Glomerular endothelial cell (primary cell): Measurements from ENCODE around the gene DCAF5. TPM values are rescaled to one million over a fixed set of nuclear protein-coding genes. Genes with fewer than 3 reads are reported as not detected.

ENCODE experiments used
- DNase-seq: peaks from one replicate; pipeline ENCODE4 v3.0.0-alpha.2; 2011; ENCODE audit warnings: low read depth, low spot score; ENCODE audit errors: extremely low read depth
- total RNA-seq: library from RNA; depleted of rRNA; stranded (reverse); fragments of >200 nt; gene quantifications from 2 replicates; pipeline ENCODE4 v1.2.3, GENCODE V29; 2015

DCAF5 gene
- total RNA-seq, 1 donor from 2014 or later, result 37.4 TPM

- no peak for DNase-seq
These were observed 142.3 kb downstream of the DCAF5 start for GRCh38 chr14:69010648-69011047.

DNA sequence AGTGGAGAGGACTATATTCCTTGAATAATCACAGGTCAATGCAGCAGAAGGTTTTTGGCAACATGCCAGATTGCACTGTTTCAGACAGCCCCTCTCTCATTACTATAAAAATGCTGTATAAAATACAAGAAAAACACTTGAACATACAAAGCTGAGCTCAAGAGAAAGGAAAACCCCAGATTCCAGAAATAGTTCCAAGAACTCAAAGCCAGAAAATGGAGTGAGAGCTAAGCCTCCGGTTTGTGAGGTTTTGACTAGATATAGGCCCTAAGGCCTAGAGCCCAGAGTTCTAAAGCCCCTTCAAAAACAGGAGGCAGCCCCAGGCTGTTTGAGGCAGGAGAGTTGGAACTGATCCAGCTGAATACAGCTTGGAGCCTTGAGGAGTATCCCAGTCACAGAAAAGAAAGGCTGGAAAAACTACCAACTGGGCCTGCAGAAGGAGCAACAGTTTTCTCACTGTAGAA is 144.5 kb downstream of the DCAF5 start:
- DNase-seq, result no peak

GRCh38 chr14:69006346-69006745 is 146.6 kb downstream of the DCAF5 start:
- DNase-seq, result no peak

- DNase-seq, result peak; percentile 89
These were observed 147.3 kb downstream of the DCAF5 start for GRCh38 chr14:69005432-69006148.

DNA sequence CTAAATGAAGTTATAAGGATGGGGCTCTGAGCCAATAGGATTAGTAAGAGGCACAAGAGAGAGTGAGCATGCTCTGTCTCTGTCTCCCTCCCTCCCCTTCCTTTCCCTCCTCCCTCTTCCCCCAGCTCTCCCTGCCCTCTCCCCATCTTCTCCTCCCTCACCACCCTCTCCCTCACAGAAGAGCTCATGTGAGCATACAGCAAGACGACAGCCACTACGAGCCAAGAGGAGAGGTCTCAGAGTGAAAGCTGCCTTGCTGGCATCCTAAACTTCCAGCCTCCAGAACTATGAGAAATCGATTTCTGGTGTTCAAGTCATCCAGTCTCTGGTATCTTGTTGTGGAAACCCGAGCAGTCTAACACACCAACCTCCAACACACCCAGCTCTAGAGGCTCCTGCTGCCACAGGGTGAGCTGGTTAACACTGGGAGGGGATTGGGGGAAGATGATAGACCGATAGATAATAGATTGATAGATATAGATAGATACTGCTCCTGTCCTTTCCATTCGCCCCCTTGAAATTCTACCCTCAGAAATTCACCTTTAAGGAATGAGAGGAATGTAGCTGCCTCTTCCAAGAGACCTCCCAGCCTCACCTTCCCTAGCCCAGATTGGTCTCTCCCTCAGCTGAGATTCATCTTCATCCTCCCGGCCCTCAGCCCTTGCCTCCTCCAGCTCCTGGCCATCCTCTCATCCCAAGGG is 148.0 kb downstream of the DCAF5 start:
- no peak for DNase-seq

- no peak for DNase-seq
These were observed 149.3 kb downstream of the DCAF5 start for GRCh38 chr14:69003626-69004025.

DNA sequence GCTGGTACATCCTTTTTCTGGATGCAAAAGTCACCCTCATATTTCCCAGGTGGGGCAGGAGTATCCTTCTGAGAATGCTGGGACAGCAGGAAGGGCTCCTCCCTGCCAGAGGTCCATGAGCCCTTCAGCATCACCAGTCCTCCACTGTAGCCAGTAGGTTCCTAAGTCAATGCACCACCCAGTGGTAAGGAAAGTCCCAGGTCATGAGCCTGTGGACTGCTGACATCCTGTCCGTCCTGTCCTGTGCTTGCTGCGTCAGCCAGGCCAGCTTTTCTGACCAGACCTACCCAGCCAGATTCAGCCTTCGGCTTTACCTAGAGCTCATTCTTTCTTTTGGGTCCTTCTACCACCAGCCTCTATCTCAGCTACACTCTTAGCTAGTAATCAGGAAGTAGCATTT is 150.8 kb downstream of the DCAF5 start:
- DNase-seq, result no peak

DNA sequence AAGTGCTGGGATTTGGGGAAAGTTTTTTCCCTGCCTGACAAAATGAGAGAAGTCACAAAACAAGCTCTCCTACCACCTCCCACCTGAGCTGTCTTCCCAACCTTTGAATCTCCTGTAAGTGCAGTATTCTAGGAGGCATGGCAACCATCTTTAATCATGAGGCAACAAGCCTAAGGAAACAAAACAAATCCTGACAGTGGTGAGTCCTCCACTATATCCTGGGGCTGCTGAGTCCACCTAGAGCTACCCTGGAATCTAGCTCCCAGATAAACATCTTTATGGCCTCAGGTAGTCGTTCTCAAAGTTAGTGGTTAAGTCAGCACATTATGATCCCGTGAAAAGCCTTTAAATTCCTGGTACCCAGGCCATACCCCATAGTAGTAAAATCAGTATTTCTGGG is 151.5 kb downstream of the DCAF5 start:
- DNase-seq, result no peak

Other genes with a start within 250 kb of the DCAF5 start
- gene ACTN1, start 173.8 kb downstream of the DCAF5 start, total RNA-seq, result 595 and 671 TPM in 2 replicates
- gene EXD2, start 38.4 kb upstream of the DCAF5 start, total RNA-seq, result 28.0 and 30.5 TPM in 2 replicates
- 0.70 and 1.3 TPM in 2 replicates for gene GALNT16, start 107.0 kb upstream of the DCAF5 start, total RNA-seq
- gene ERH, start 245.2 kb upstream of the DCAF5 start, total RNA-seq, result 124 and 128 TPM in 2 replicates
- 57.2 and 66.7 TPM in 2 replicates for gene SLC39A9, start 245.6 kb upstream of the DCAF5 start, total RNA-seq